ENCODE results near the gene SRM. TPM values are rescaled to one million over a fixed set of nuclear protein-coding genes. Genes with fewer than 3 reads are reported as not detected.

Gene SRM
- total and polyA plus RNA-seq, 2 of the 4 experiments (the other 2 are of a cell fraction), result 23.1 to 160 TPM

DNA sequence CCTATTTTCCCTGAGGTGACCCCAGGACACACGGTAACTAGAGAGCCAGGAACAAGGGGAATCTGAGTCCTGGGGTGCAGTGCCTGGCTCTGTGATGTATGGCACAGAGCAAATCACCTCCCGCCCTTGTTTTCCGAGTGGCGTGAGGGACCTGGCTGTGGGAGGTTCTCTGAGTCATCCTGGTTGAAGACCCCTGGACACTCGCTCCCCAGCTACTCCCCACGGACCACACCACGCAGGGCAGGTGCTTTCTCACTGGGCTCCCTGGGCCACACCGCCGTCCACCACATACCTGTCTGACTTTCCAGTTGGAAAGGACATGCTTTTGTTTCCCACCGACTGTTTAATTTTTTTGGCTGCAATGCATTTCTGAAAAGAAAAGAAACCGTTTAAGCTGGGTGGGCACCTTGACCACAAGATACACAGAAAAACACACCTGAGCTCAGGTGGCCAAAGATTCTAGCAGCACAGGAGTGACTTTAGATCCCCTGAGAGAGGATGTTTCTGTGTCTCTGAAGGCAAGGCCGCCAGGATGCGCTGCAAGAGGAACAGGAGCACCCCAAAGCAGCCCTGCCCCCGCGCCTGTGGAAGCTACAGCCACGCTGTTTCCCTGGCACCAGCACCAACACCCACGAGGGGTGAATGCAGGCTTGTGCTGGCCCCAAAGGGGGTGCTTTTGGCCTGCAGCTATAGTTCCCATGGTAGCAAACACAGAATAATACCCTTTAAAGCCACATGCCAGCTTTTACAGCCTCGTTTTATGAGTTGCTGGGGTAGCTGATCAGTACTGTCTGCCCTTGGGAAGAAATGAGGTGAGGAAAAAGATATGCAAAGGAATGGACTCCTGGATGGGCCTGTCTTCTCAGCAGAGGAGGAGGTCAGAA, 8.1 kb upstream of the SRM start (continued):
- TF ChIP-seq RCOR1 (IDR thresholded peaks at IDR 0.05; ENCODE audit: insufficient replicate concordance, low read length), result no peak
- no peak for TF ChIP-seq FOS (IDR thresholded peaks at IDR 0.05; ENCODE audit: low read depth, low read length)
- no peak for TF ChIP-seq RFX5 (IDR thresholded peaks at IDR 0.05; ENCODE audit: low read depth, low read length)

GRCh38 chr1:11065796-11066195, 6.0 kb upstream of the SRM start:
- CTCF ChIA-PET, result interaction anchor here (0.9 kb wide), 1 partner anchor 28 kb away, joined by 4 read pairs; no protein-coding TSS in a partner anchor
- no peak overlapping the region for H3K14ac ChIP-seq (replicated peaks; ENCODE audit: low read depth, low read length)
- H4K8ac ChIP-seq (ENCODE audit: low read depth in 2 of 2, low read length in 2 of 2), result no peak overlapping the region
- no peak overlapping the region for H2BK5ac ChIP-seq (ENCODE audit: low read depth, low read length, poor library complexity, severe bottlenecking)
- ATAC-seq (ENCODE audit: low read depth) (no peak), DNase-seq (no peak)
- no peak overlapping the region for H3K4me2 ChIP-seq (ENCODE audit: low read depth, low read length)
- peaks cover 18 to 19% of the 10 kb centered on the region in 2 experiments for H3K79me1 ChIP-seq (ENCODE audit: low read depth in 1 of 2, low read length in 2 of 2)
- WGBS, 2 experiments (ENCODE audit: extremely low coverage in 2 of 2, insufficient read length in 1 of 2), result no CpG with 5 or more reads among the region's 1 CpG
- H3K9me3 ChIP-seq (ENCODE audit: control insufficient read depth, insufficient read depth, low read length), result no peaks in the 10 kb centered on the region
- peaks cover 53% of the 10 kb centered on the region for H3K36me3 ChIP-seq (ENCODE audit: control insufficient read depth, insufficient read depth, low read length)
- intact Hi-C loops (cut with micrococcal nuclease) (loop anchor here (2.0 kb wide), 1 partner anchor 27 kb away; no protein-coding TSS in a partner anchor), in situ Hi-C loops (cut with MboI; ENCODE audit: low sequenced_read_pairs) (no loop called here), dilution Hi-C loops (cut with HindIII; ENCODE audit: low sequenced_read_pairs, unreplicated experiment) (no loop called here)
- no peak overlapping the region for H2AK9ac ChIP-seq (replicated peaks; ENCODE audit: low read depth, low read length, poor library complexity)
- no peak overlapping the region for H3K27ac ChIP-seq (ENCODE audit: insufficient read depth, low read length)
- TF ChIP-seq, protein P1, sequence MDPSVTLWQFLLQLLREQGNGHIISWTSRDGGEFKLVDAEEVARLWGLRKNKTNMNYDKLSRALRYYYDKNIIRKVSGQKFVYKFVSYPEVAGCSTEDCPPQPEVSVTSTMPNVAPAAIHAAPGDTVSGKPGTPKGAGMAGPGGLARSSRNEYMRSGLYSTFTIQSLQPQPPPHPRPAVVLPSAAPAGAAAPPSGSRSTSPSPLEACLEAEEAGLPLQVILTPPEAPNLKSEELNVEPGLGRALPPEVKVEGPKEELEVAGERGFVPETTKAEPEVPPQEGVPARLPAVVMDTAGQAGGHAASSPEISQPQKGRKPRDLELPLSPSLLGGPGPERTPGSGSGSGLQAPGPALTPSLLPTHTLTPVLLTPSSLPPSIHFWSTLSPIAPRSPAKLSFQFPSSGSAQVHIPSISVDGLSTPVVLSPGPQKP (IDR thresholded peaks at IDR 0.05; ENCODE audit: borderline replicate concordance, low read depth, low read length), result no peak
- no peak for TF ChIP-seq MAFK (IDR thresholded peaks at IDR 0.05; ENCODE audit: low read depth, low read length)
- TF ChIP-seq CHD1 (IDR thresholded peaks at IDR 0.05; ENCODE audit: low read depth, low read length), result no peak
- no peak for TF ChIP-seq MAZ (IDR thresholded peaks at IDR 0.05; ENCODE audit: borderline replicate concordance, low read depth, low read length)
- TF ChIP-seq POLR2A (IDR thresholded peaks at IDR 0.05; ENCODE audit: low read depth, low read length), result no peak
- no peak for TF ChIP-seq NFE2L2 (IDR thresholded peaks at IDR 0.05; ENCODE audit: low read depth, low read length)
- no peak for TF ChIP-seq CEBPB (IDR thresholded peaks at IDR 0.05; ENCODE audit: low read depth, low read length)
- TF ChIP-seq BHLHE40 (IDR thresholded peaks at IDR 0.05; ENCODE audit: low read depth, low read length), result no peak
- no peak for TF ChIP-seq RAD21 (IDR thresholded peaks at IDR 0.05; ENCODE audit: low read length)
- TF ChIP-seq SMC3 (IDR thresholded peaks at IDR 0.05; ENCODE audit: low read depth, low read length), result no peak
- no peak for TF ChIP-seq MXI1 (IDR thresholded peaks at IDR 0.05; ENCODE audit: borderline replicate concordance, low read depth, low read length)
- H2AFZ ChIP-seq (replicated peaks; ENCODE audit: low read length, poor library complexity), result no peak overlapping the region
- H4K5ac ChIP-seq (ENCODE audit: low read depth, low read length), result no peak overlapping the region
- H4K91ac ChIP-seq (ENCODE audit: insufficient read depth, low read depth, low read length), result no peak overlapping the region
- BruUV-seq (replicated peaks), result no TSS peak
- H3K9ac ChIP-seq (ENCODE audit: low read depth, low read length), result no peak overlapping the region
- POLR2A ChIA-PET (ENCODE audit: unreplicated experiment), result no interaction called here
- H2BK15ac ChIP-seq (ENCODE audit: low read depth, low read length), result no peak overlapping the region
- H3K4me3 ChIP-seq (ENCODE audit: insufficient read depth, low read depth, low read length), result no peak overlapping the region
- no peaks in the 10 kb centered on the region for H3K27me3 ChIP-seq (ENCODE audit: control insufficient read depth, insufficient read depth, low read length)
- H4K20me1 ChIP-seq (ENCODE audit: insufficient read depth, low read length), result no peaks in the 10 kb centered on the region
- no peak overlapping the region for H2BK120ac ChIP-seq (ENCODE audit: low read depth, low read length)
- H3K4me1 ChIP-seq (ENCODE audit: control insufficient read depth, insufficient read depth, low read length), result peaks cover 3% of the 10 kb centered on the region
- H3K23ac ChIP-seq (ENCODE audit: low read depth, low read length), result no peak overlapping the region
- no peak overlapping the region for H3K4ac ChIP-seq (ENCODE audit: low read depth, low read length)
- no peak overlapping the region for H3K18ac ChIP-seq (ENCODE audit: low read depth, low read length)
- H2BK20ac ChIP-seq (ENCODE audit: low read depth, low read length), result no peak overlapping the region
- H3K56ac ChIP-seq (ENCODE audit: extremely low read depth, insufficient read depth, low read length), result no peak overlapping the region
- no peak overlapping the region for H2AK5ac ChIP-seq (ENCODE audit: low read depth, low read length)
- peaks cover 6% of the 10 kb centered on the region; the same call in 1 of the 2 replicates for H3K9me1 ChIP-seq (ENCODE audit: insufficient read depth, low read length)

Data from IMR-90 (cell line).